GM19397 (cell line): ENCODE measurements around the gene SLC25A30.
"Not testable (repeated sequence)": the region's sequence is repeated elsewhere in the genome, so short reads cannot be mapped to it uniquely, and the experiment has no call there.

Source experiments
- ATAC-seq: cut with Tn5 transposase; IDR thresholded peaks from one replicate; pipeline ENCODE4 v1.9.1; 2021; ENCODE audit warnings: mild to moderate bottlenecking, moderate library complexity; ENCODE audit not compliant: unreplicated experiment

Gene SLC25A30

GRCh38 chr13:45392811-45393210 lies 25.4 kb downstream of the SLC25A30 start:
- ATAC-seq = no peak

GRCh38 chr13:45391926-45392325 lies 26.2 kb downstream of the SLC25A30 start:
- no peak for ATAC-seq

GRCh38 chr13:45391128-45391527 lies 27.0 kb downstream of the SLC25A30 start:
- not testable (repeated sequence) for ATAC-seq

- not testable (repeated sequence) for ATAC-seq
Observed at GRCh38 chr13:45390348-45390747, 27.8 kb downstream of the SLC25A30 start.

- ATAC-seq = no peak
Observed at GRCh38 chr13:45388664-45389063, 29.5 kb downstream of the SLC25A30 start.

GRCh38 chr13:45386892-45387575 lies 31.1 kb downstream of the SLC25A30 start:
- ATAC-seq = not testable (repeated sequence)

- no peak for ATAC-seq
Observed at GRCh38 chr13:45385907-45386553, 32.1 kb downstream of the SLC25A30 start.

GRCh38 chr13:45385320-45385719 lies 32.9 kb downstream of the SLC25A30 start:
- no peak for ATAC-seq

GRCh38 chr13:45384474-45385174 lies 33.5 kb downstream of the SLC25A30 start:
- no peak for ATAC-seq

- not testable (repeated sequence) for ATAC-seq
Observed at GRCh38 chr13:45382739-45383138, 35.4 kb downstream of the SLC25A30 start.

- no peak for ATAC-seq
Observed at GRCh38 chr13:45381196-45381595, 37.0 kb downstream of the SLC25A30 start.

- not testable (repeated sequence) for ATAC-seq
Observed at GRCh38 chr13:45380708-45381107, 37.5 kb downstream of the SLC25A30 start.

GRCh38 chr13:45379516-45379915 lies 38.7 kb downstream of the SLC25A30 start:
- ATAC-seq = not testable (repeated sequence)

GRCh38 chr13:45378786-45379185 lies 39.4 kb downstream of the SLC25A30 start:
- not testable (repeated sequence) for ATAC-seq

- ATAC-seq = not testable (repeated sequence)
Observed at GRCh38 chr13:45377314-45377713, 40.9 kb downstream of the SLC25A30 start.

GRCh38 chr13:45376651-45377050 lies 41.5 kb downstream of the SLC25A30 start:
- not testable (repeated sequence) for ATAC-seq

GRCh38 chr13:45374917-45375316 lies 43.3 kb downstream of the SLC25A30 start:
- no peak for ATAC-seq

GRCh38 chr13:45373162-45373547 lies 45.0 kb downstream of the SLC25A30 start:
- ATAC-seq = no peak

- no peak for ATAC-seq
Observed at GRCh38 chr13:45372189-45373161, 45.7 kb downstream of the SLC25A30 start.

GRCh38 chr13:45370922-45371406 lies 47.2 kb downstream of the SLC25A30 start:
- ATAC-seq = no peak
